ENCODE results near the gene MEI1.
"Not testable (repeated sequence)": the region's sequence is repeated elsewhere in the genome, so short reads cannot be mapped to it uniquely, and the experiment has no call there.

Gene MEI1

DNA sequence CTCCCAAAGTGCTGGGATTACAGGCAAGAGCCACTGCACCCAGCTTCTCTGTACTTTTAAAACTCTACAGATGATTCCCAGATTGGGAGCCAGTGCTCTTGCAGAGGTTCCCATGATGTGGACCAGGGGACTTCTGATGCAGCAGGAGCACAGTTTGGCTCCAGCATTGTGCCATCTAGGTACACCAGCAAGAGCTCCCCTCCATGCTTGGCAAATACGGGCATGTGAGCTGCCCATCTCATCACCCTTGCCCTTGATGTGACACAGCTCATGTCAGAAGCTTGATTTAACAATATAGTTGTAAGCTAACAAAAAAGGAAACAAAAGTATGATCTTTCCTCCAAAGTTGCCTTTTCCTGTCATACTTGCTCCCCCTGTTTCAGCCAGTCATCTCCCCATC is 39.4 kb upstream of the MEI1 start:
- no peak for TF ChIP-seq ZFX (IDR thresholded peaks at IDR 0.05)
- TF ChIP-seq, protein P1, sequence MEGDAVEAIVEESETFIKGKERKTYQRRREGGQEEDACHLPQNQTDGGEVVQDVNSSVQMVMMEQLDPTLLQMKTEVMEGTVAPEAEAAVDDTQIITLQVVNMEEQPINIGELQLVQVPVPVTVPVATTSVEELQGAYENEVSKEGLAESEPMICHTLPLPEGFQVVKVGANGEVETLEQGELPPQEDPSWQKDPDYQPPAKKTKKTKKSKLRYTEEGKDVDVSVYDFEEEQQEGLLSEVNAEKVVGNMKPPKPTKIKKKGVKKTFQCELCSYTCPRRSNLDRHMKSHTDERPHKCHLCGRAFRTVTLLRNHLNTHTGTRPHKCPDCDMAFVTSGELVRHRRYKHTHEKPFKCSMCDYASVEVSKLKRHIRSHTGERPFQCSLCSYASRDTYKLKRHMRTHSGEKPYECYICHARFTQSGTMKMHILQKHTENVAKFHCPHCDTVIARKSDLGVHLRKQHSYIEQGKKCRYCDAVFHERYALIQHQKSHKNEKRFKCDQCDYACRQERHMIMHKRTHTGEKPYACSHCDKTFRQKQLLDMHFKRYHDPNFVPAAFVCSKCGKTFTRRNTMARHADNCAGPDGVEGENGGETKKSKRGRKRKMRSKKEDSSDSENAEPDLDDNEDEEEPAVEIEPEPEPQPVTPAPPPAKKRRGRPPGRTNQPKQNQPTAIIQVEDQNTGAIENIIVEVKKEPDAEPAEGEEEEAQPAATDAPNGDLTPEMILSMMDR (conservative IDR thresholded peaks at IDR 0.05): no peak
- no peak overlapping the region for H3K27ac ChIP-seq

DNA sequence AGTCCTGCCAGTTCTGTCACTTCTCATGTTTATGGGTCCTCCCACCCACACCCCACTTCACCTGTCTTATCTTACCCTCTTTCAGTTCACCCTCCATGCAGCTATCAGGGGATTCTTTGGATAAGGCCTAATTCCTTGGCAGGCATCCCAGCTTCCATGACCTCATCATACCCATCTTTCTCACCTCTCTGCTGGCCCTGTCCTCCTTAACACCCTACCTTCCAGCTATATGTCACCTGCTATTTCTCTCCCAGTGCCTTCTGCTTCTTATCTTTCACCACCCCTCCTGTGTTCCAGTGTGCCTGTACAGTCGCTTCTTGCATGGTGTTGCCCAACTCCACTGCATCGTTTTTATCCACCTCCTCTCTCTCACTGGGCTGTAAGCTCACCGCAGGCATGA is 38.9 kb upstream of the MEI1 start:
- TF ChIP-seq, protein P1 (conservative IDR thresholded peaks at IDR 0.05): no peak
- no peak for TF ChIP-seq ZFX (IDR thresholded peaks at IDR 0.05)
- no peak overlapping the region for H3K27ac ChIP-seq

DNA sequence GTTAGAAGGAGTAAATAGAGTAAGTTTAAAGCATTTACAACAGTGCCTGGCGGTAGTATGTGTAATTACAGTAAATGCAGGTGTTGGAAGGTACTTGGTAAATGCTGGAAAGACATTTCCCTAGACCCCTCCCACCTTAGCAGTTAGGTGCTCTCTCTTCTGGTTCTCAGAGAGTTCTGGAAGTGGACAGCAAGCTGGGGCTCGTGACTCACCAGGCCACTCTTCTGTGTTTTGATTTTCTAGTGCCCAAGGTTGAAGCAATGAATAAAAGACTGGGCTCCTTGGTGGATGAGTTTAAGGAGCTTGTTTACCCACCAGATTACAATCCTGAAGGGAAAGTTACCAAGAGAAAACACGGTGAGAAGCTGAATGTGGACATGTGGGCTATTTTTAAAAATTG is 38.2 kb upstream of the MEI1 start:
- no peak for TF ChIP-seq ZFX (IDR thresholded peaks at IDR 0.05)
- TF ChIP-seq, protein P1 (conservative IDR thresholded peaks at IDR 0.05): no peak
- no peak overlapping the region for H3K27ac ChIP-seq

DNA sequence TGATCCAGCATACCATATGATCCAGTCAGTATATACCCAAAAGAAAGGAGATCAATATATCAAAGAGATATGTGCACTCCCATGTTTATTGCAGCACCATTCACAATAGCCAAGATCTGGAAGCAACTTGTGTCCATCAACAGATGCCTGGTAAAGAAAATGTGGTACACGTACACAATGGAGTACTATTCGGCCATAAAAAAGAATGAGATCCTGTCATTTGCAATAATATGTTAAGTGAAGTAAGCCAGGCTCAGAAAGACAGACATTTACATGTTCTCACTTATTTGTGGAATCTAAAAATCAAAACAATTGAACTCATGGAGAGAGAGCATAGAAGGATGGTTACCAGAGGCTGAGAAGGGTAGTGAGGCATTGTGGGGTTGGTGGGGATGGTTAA is 37.6 kb upstream of the MEI1 start:
- H3K27ac ChIP-seq: no peak overlapping the region
- TF ChIP-seq ZFX (IDR thresholded peaks at IDR 0.05): no peak
- TF ChIP-seq, protein P1 (conservative IDR thresholded peaks at IDR 0.05): no peak

GRCh38 chr22:41663594-41663993 is 35.7 kb upstream of the MEI1 start:
- H3K27ac ChIP-seq: not testable (repeated sequence)

GRCh38 chr22:41664490-41664889 is 34.8 kb upstream of the MEI1 start:
- TF ChIP-seq, protein P1 (conservative IDR thresholded peaks at IDR 0.05): no peak
- TF ChIP-seq ZFX (IDR thresholded peaks at IDR 0.05): no peak
- H3K27ac ChIP-seq: no peak overlapping the region

DNA sequence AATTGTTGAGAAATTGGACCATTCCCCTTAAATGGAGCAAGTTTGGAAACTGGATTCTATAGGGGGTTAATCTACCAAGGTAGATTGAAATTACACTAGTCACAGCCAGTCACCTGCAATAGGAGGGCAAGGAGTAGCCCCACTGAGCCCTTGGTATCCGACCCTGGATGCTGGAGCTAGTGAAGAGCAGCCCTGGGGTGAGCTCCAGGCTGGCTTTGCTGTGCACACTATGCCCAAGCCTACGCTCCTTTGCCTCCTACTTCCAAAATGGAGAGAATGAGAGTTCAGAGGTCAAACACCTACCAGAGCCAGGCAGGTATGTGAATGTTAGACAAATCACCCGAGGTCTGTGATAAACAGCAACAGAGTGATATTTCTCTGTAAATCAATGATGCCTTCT is 34.4 kb upstream of the MEI1 start:
- TF ChIP-seq, protein P1 (conservative IDR thresholded peaks at IDR 0.05): no peak
- no peak for TF ChIP-seq ZFX (IDR thresholded peaks at IDR 0.05)
- no peak overlapping the region for H3K27ac ChIP-seq

DNA sequence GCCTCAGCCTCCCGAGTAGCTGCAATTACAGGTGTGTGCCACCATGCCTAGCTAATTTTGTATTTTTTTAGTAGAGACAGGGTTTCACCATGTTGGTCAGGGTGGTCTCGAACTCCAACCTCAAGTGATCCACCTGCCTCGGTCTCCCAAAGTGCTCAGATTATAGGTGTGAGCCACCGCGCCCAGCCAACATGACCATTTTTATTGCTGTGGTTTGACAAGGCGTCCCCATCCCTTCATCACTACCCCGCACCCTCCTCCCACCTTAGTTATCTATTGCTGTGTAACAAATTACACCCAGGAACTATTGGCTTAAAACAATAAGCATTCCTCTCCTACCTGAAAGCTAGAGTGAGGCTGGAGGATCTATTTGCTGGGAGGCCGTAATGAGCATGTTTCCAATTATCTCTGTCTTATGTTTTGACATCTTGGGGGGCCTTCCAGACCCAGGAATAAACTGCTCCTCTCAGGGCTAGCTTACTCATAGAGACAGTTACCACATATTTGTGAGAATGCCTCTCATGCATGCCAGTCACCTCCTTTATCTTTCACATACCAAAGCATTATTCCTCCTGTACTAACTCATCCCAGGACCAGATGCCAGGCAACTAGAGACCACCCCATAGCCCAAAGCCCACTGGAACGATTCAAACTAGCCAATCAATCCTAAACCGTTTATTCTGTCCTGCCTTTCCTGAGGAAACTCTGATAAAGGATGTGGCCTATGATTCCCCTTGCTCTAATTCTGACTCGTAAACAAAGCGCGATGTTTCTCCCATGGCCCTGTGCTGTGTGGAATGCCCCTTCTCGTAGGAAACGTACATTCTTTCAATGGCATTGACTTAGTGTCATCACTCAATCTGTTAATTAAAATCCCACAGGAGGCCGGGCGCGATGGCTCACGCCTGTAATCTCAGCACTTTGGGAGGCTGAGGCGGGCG is 30.1 kb upstream of the MEI1 start:
- no peak for TF ChIP-seq ZFX (IDR thresholded peaks at IDR 0.05)
- TF ChIP-seq, protein P1 (conservative IDR thresholded peaks at IDR 0.05): no peak
- no peak overlapping the region for H3K27ac ChIP-seq

- peak overlapping the region; percentile 26 for H3K27ac ChIP-seq
Observed at GRCh38 chr22:41672096-41672495, 27.2 kb upstream of the MEI1 start.

All from C4-2B (cell line).